ENCODE results near the gene CADM4.

Gene CADM4

GRCh38 chr19:43586346-43586745 lies 53.3 kb downstream of the CADM4 start:
- DNase-seq (ENCODE audit: low read depth, low spot score): no peak

- no peak for DNase-seq (ENCODE audit: low read depth, low spot score)
Measured at GRCh38 chr19:43584484-43584883, 55.2 kb downstream of the CADM4 start.

GRCh38 chr19:43582495-43582894 lies 57.2 kb downstream of the CADM4 start:
- no peak for DNase-seq (ENCODE audit: low read depth, low spot score)

DNA sequence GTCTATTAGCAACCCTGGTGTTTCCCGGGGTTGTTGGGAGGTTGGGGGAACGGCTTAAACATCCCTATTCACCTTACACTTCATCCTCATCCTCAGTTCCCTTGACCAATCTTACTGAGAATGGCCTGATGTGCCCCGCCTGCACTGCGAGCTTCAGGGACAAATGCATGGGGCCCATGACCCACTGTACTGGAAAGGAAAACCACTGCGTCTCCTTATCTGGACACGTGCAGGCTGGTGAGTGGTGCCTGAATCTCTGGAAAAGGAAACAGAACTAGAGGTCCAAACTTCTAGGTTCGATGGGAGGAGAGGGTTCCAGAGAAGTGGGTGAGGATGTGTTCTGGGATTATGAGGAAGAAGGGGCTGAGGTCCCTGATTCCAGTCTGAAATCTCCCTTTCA lies 58.2 kb downstream of the CADM4 start:
- no peak for DNase-seq (ENCODE audit: low read depth, low spot score)

DNA sequence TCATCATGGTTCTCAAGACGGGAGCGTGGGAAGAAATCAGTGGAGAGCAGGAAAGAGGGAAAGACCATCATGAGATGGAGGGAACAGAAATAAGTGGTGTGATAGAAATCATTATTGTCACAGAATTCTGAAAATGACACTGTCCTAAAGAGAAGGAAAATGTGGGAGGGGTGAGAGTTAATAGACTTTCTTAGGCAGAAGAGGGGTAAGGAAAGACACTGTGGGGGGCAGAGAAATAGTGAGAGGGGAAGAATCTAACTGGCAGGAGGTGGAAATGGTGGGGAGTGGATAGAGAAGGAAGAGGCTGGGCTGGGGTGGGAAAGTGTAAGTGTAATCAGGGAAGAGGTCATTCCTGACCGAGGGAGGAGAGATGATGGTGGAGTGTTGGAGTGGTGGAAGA lies 60.9 kb downstream of the CADM4 start:
- no peak for DNase-seq (ENCODE audit: low read depth, low spot score)

- DNase-seq (ENCODE audit: low read depth, low spot score): no peak
Measured at GRCh38 chr19:43575955-43576878, 63.4 kb downstream of the CADM4 start.

DNA sequence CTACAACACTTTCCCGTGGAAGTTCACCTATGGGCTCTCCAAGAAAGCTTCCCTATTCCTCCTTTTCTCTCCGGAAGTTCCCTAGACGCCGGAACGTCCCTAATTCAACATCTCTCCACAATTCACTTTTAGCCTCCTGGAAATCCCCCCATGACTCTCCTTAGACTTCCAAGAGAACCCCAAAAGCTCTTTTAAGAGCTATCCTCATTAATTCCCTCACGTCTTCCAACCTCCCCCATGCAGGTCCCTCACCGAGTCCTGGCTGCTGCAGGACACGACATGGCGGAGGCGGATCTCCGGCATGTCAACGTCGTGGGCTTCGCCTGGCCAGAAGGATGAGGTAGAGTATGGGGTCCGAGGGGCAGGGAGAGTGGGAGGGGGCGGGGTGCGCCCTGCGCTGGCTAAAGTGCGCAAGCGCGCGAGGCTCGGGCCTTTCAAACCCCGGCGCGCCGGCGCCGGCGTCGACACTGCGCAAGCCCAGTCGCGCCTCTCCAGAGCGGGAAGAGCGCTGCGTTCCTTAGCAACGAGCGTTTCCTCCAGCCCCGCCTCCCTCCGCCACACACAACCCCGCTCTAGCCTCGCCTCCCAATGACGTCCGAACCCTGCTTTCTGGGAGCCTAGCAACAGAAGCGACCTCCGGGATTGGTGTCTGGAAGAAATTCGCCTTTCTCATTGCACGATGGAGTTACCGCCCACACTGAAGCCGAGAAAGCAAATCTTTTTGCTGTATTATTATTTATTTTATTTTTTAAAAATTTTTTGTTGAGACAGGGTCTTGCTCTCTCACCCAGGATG lies 64.3 kb downstream of the CADM4 start, which contains the start of the genes PINLYP and XRCC1:
Gene PINLYP (plus strand): TSS at position 646 of the 795 bp plus-strand sequence. CDS start 1,391 bp downstream, outside the sequence.
Gene XRCC1 (minus strand): TSS at position 372 of the 795 bp plus-strand sequence. CDS start 69 bp downstream, at position 303.
- peak; percentile 95 for DNase-seq (ENCODE audit: low read depth, low spot score)

DNA sequence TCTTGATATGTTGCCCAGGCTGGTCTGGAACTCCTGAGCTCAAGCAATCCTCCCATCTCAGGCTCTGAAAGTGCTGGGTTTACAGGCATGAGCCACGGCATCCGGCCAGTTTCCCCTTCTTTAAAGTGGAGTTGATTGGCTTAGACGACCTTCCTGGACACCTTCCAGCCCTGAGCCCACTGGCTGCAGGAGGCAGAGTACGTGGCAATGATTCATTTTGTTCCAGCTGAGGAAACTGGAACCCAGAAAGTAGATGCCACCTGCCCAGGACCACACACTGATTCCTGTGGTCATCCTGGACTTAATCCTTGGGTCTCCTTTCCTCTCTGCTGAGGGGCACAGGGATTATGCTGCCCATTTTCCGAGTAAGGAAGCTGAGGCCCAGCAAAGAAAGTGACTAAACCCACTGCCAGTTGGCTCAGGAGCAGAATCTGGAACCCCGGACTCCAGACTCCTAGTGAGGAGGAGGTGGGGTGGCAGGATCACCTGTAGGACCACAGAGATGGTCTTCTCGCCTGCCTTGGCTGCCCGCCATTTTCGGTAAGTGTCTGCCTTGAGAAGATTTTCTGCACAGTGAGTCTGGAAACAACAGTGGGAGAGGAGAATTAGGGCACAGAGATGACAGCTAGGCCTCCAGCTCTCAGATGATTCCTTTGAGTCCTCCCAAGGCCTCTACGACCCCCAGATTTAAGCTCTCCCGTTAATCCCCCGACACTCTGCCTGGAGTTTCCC lies 65.1 kb downstream of the CADM4 start:
- no peak for DNase-seq (ENCODE audit: low read depth, low spot score)
